DOHH2 (cell line): ENCODE data around the gene BSND.

Experiments
- H3F3A ChIP-seq: fragments of 200-600 bp; sonication (generic), shearing (Covaris generic); 2 replicates; pipeline ENCODE4 v1.6.0; 2016; ENCODE audit warnings: antibody characterized with exemption, mild to moderate bottlenecking; ENCODE audit not compliant: control insufficient read depth, insufficient read depth
- H3K27ac ChIP-seq: fragments of 200-600 bp; sonication (generic); 2 replicates; pipeline ENCODE4 v1.5.1; 2014; ENCODE audit warnings: low read depth, mild to moderate bottlenecking, low read length, moderate library complexity
- H3K27me3 ChIP-seq: fragments of 200-600 bp; sonication (generic); 2 replicates; pipeline ENCODE4 v1.6.1; 2014; ENCODE audit warnings: mild to moderate bottlenecking, low read length, mixed read lengths; ENCODE audit not compliant: control insufficient read depth
- H3K36me3 ChIP-seq: fragments of 200-600 bp; sonication (generic); 2 replicates; pipeline ENCODE4 v1.6.1; 2014; ENCODE audit warnings: mild to moderate bottlenecking, low read length, moderate library complexity, mixed read lengths; ENCODE audit not compliant: control insufficient read depth
- H3K4me1 ChIP-seq: fragments of 200-600 bp; sonication (generic); 2 replicates; pipeline ENCODE4 v1.6.1; 2014; ENCODE audit warnings: mild to moderate bottlenecking, low read length, mixed read lengths; ENCODE audit not compliant: control insufficient read depth
- H3K4me2 ChIP-seq: fragments of 200-600 bp; sonication (generic); 2 replicates; pipeline ENCODE4 v1.6.0; 2014; ENCODE audit warnings: mild to moderate bottlenecking, low read length, moderate library complexity
- H3K4me3 ChIP-seq: fragments of 200-600 bp; sonication (generic); 2 replicates; pipeline ENCODE4 v1.5.1; 2014; ENCODE audit warnings: mild to moderate bottlenecking, low read length, mixed read lengths
- H3K79me2 ChIP-seq: fragments of 200-600 bp; sonication (generic); 2 replicates; pipeline ENCODE4 v1.6.1; 2014; ENCODE audit warnings: mild to moderate bottlenecking, low read length, mixed read lengths; ENCODE audit not compliant: control insufficient read depth
- H3K9me2 ChIP-seq: fragments of 200-600 bp; sonication (generic); replicated peaks from 2 replicates; pipeline ENCODE4 v1.6.1; 2014; ENCODE audit warnings: mild to moderate bottlenecking, low read length, mixed read lengths; ENCODE audit not compliant: control insufficient read depth
- H3K9me3 ChIP-seq: fragments of 200-600 bp; sonication (generic); 2 replicates; pipeline ENCODE4 v1.6.1; 2014; ENCODE audit warnings: antibody characterized with exemption, low read length, mixed read lengths; ENCODE audit not compliant: control insufficient read depth, insufficient read depth
- H4K20me1 ChIP-seq: fragments of 200-600 bp; sonication (generic); 2 replicates; pipeline ENCODE4 v1.6.0; 2014; ENCODE audit warnings: low read depth, mild to moderate bottlenecking, antibody characterized with exemption, low read length, moderate library complexity; ENCODE audit not compliant: control insufficient read depth, insufficient read depth
- CTCF ChIP-seq: fragments of 200-600 bp; sonication (generic); IDR thresholded peaks from one replicate; pipeline ENCODE4 v1.5.1; 2014; ENCODE audit warnings: antibody characterized with exemption, mild to moderate bottlenecking, low read depth, low read length; ENCODE audit not compliant: poor library complexity, severe bottlenecking
- EZH2phosphoT487 ChIP-seq: fragments of 200-600 bp; sonication (generic); IDR thresholded peaks from 2 replicates; pipeline ENCODE4 v1.6.1; 2017; ENCODE audit warnings: borderline replicate concordance, mild to moderate bottlenecking, antibody characterized with exemption, low read length, moderate library complexity, mixed read lengths

The BSND gene

GRCh38 chr1:54990916-54991315, 7.8 kb upstream of the BSND start:
- H3K9me3 ChIP-seq: no peaks in the 10 kb centered on the region

DNA sequence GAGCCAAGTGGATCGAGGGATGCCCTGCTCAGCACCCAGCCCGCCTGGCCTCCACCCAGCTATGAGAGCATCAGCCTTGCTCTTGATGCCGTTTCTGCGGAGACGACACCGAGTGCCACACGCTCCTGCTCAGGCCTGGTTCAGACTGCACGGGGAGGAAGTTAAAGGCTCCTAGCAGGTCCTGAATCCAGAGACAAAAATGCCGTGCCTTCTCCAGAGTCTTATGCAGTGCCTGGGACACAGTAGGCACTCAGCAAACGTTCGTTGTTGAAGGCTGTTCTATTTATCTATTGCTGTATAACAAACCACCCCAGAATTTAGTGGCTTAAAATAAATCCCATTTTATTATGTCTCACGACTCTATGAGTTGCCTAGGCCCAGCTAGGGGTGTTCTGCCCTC, 6.8 kb upstream of the BSND start:
- Histone ChIP-seq H4K20me1 (no peaks in the 10 kb centered on the region), H3K4me3 (no peak overlapping the region), H3K4me2 (no peak overlapping the region), H3K4me1 (no peaks in the 10 kb centered on the region), H3K36me3 (no peaks in the 10 kb centered on the region), H3K79me2 (no peaks in the 10 kb centered on the region), H3F3A (no peaks in the 10 kb centered on the region), H3K27me3 (peaks cover 3% of the 10 kb centered on the region; the same call in 1 of the 2 replicates), H3K9me2 (no peaks in the 10 kb centered on the region), H3K9me3 (no peaks in the 10 kb centered on the region), H3K27ac (no peak overlapping the region)
- TF ChIP-seq CTCF (no peak), EZH2phosphoT487 (no peak)

More at GRCh38 chr1:54990916-54991315, 7.8 kb upstream of the BSND start:
- TF ChIP-seq CTCF (no peak), EZH2phosphoT487 (no peak)
- Histone ChIP-seq H3K4me2 (no peak overlapping the region), H3K9me2 (no peaks in the 10 kb centered on the region), H3K27ac (no peak overlapping the region), H3K27me3 (peaks cover 3% of the 10 kb centered on the region; the same call in 1 of the 2 replicates), H3K4me1 (no peaks in the 10 kb centered on the region), H3K79me2 (no peaks in the 10 kb centered on the region), H3K36me3 (no peaks in the 10 kb centered on the region), H3K4me3 (no peak overlapping the region), H3F3A (no peaks in the 10 kb centered on the region), H4K20me1 (no peaks in the 10 kb centered on the region)

- no peak overlapping the region for H3K4me3 ChIP-seq
- no peaks in the 10 kb centered on the region for H3K9me2 ChIP-seq
- no peaks in the 10 kb centered on the region for H3K9me3 ChIP-seq
- no peak for TF ChIP-seq EZH2phosphoT487
- no peaks in the 10 kb centered on the region for H3K4me1 ChIP-seq
- H3K4me2 ChIP-seq: no peak overlapping the region
- H3K36me3 ChIP-seq: no peaks in the 10 kb centered on the region
- no peaks in the 10 kb centered on the region for H3K79me2 ChIP-seq
- H3F3A ChIP-seq: no peaks in the 10 kb centered on the region
- H4K20me1 ChIP-seq: no peaks in the 10 kb centered on the region
- H3K27me3 ChIP-seq: peaks cover 9% of the 10 kb centered on the region; the same call in 1 of the 2 replicates
- H3K27ac ChIP-seq: no peak overlapping the region
Observed at GRCh38 chr1:54993140-54993539, 5.6 kb upstream of the BSND start.

DNA sequence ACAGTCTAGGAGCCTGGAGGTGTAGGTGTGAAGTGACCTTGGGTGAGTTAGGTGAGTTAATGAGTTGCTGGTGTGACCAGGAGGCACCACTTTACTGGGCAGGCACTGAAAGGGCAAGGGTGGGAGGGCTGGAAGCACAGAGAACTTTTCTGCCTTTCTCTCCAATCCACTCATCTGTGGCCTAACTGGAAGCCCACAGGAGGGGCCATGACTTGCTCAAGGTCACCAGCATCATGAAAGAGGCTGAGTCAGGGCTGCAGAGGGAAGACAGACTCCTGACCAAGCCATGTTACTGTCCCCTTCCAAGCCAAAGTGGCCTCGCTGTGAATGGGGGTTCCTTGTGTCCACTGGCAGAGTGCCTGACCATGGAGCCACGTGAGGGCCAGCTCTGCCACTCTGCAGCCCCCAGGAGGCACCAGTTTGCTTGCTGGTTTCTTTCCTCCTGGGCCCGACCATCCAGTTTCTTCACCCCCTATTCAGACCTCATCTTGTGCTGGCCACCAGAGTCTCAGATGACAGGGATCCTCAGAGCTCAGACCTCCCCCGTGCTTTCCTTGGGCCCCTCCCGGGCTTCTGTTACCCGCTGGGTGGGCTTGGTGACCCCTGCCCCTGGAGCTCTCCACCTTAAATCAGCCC, 4.3 kb upstream of the BSND start:
- no peak overlapping the region for H3K27ac ChIP-seq
- no peak overlapping the region for H3K4me2 ChIP-seq
- no peaks in the 10 kb centered on the region for H3K9me2 ChIP-seq
- no peaks in the 10 kb centered on the region for H3F3A ChIP-seq
- no peaks in the 10 kb centered on the region for H3K9me3 ChIP-seq
- H3K79me2 ChIP-seq: no peaks in the 10 kb centered on the region
- no peaks in the 10 kb centered on the region for H4K20me1 ChIP-seq
- H3K4me1 ChIP-seq: no peaks in the 10 kb centered on the region
- TF ChIP-seq CTCF (no peak), EZH2phosphoT487 (no peak)
- no peak overlapping the region for H3K4me3 ChIP-seq
- H3K36me3 ChIP-seq: no peaks in the 10 kb centered on the region
- H3K27me3 ChIP-seq: peaks cover 9% of the 10 kb centered on the region; the same call in 1 of the 2 replicates
